ENCODE results near the gene CNOT2. TPM values are rescaled to one million over a fixed set of nuclear protein-coding genes. Genes with fewer than 3 reads are reported as not detected.

Gene CNOT2
- total RNA-seq, 2 donors from 2014 or later: 76.8 to 87.3 TPM

DNA sequence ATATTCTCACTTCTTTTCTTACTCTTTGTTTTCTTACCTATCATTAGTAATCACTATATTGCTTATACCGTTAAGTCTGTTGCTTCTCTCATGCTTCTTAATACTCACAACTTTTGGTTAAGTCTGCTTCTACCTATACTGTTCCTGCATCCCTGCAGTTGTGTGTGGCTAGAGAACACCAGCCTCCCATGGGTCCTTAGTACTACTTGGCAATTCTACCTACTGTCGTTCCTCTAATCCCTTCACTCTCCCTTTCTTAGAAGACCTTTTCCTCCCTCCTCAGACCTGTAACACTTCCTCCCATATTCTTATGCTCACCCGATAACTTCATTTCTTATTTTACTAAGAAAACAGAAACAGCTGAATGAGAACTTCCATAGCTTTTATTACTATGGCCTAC lies 29.3 kb downstream of the CNOT2 start:
- TF ChIP-seq, protein P1, sequence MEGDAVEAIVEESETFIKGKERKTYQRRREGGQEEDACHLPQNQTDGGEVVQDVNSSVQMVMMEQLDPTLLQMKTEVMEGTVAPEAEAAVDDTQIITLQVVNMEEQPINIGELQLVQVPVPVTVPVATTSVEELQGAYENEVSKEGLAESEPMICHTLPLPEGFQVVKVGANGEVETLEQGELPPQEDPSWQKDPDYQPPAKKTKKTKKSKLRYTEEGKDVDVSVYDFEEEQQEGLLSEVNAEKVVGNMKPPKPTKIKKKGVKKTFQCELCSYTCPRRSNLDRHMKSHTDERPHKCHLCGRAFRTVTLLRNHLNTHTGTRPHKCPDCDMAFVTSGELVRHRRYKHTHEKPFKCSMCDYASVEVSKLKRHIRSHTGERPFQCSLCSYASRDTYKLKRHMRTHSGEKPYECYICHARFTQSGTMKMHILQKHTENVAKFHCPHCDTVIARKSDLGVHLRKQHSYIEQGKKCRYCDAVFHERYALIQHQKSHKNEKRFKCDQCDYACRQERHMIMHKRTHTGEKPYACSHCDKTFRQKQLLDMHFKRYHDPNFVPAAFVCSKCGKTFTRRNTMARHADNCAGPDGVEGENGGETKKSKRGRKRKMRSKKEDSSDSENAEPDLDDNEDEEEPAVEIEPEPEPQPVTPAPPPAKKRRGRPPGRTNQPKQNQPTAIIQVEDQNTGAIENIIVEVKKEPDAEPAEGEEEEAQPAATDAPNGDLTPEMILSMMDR (IDR thresholded peaks at IDR 0.05): no peak
- no peak for TF ChIP-seq POLR2A (IDR thresholded peaks at IDR 0.05)
- DNase-seq (no peak), ATAC-seq (no peak)
- WGBS, 2 donors: 93 to 94% methylated on average over 3 of the region's 3 CpGs
- peaks cover 42% of the 10 kb centered on the region for H3K4me1 ChIP-seq
- H3K9me3 ChIP-seq: no peaks in the 10 kb centered on the region
- H3K27me3 ChIP-seq: no peaks in the 10 kb centered on the region
- no peak overlapping the region for H3K4me3 ChIP-seq
- intact Hi-C loops (cut with DNase I): no loop called here
- H3K27ac ChIP-seq: no peak overlapping the region
- H3K36me3 ChIP-seq (replicated peaks in 1 of 2; ENCODE audit: insufficient read depth in 1 of 2, low read depth in 2 of 2): no peaks in the 10 kb centered on the region

DNA sequence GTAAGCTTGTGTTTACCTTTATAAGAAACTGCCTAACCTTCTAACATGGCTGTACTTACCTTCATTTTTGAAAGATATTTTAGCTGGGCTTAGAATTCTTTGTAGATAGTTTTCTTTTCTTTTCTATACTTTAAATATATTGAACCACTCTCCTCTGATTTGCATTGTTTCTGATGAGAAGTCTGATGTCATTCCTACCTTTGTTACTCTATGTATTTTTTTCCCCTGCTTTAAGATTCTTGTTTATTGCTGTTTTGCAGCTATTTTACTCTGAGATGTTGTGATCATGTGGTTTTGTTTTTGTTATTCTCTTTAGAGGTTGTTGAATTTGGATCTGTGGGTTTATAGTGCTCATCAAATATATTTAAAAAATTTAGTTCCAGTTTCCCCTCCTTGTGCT lies 31.8 kb downstream of the CNOT2 start:
- TF ChIP-seq POLR2A (IDR thresholded peaks at IDR 0.05): no peak
- TF ChIP-seq, protein P1 (IDR thresholded peaks at IDR 0.05): no peak
- Histone ChIP-seq H3K27ac (no peak overlapping the region), H3K4me1 (peaks cover 28% of the 10 kb centered on the region), H3K36me3 (replicated peaks in 1 of 2; ENCODE audit: insufficient read depth in 1 of 2, low read depth in 2 of 2) (no peaks in the 10 kb centered on the region), H3K9me3 (no peaks in the 10 kb centered on the region), H3K4me3 (no peak overlapping the region), H3K27me3 (no peaks in the 10 kb centered on the region)
- DNase-seq: no peak
- intact Hi-C loops (cut with DNase I): no loop called here
- ATAC-seq: no peak

DNA sequence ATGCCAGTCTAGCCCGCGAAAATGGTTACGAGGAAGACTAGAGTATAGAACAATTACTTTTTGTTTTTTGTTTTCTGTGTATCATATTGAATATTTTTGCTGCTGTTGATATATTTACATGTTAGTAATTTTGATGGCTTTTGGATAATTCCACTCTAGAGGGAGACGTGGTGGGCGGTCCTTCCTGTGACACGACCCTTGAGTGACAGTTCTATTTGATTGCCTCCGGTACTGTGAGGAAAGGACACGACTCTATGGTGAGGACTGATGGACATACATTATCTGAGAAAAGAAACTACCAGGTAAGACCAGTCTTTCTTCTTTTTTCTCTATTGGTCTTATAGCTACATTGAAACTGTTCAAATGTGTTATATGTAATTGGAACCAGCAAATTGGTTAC lies 34.7 kb downstream of the CNOT2 start:
- Histone ChIP-seq H3K4me3 (no peak overlapping the region), H3K27ac (no peak overlapping the region), H3K9me3 (no peaks in the 10 kb centered on the region), H3K36me3 (replicated peaks in 1 of 2; ENCODE audit: insufficient read depth in 1 of 2, low read depth in 2 of 2) (no peaks in the 10 kb centered on the region), H3K27me3 (no peaks in the 10 kb centered on the region), H3K4me1 (peaks cover 1% of the 10 kb centered on the region)
- 90 to 92% methylated on average over 8 of the region's 8 CpGs for WGBS, 2 donors
- intact Hi-C loops (cut with DNase I): no loop called here
- DNase-seq: no peak
- no peak for ATAC-seq
- TF ChIP-seq, protein P1 (IDR thresholded peaks at IDR 0.05): no peak
- no peak for TF ChIP-seq POLR2A (IDR thresholded peaks at IDR 0.05)

DNA sequence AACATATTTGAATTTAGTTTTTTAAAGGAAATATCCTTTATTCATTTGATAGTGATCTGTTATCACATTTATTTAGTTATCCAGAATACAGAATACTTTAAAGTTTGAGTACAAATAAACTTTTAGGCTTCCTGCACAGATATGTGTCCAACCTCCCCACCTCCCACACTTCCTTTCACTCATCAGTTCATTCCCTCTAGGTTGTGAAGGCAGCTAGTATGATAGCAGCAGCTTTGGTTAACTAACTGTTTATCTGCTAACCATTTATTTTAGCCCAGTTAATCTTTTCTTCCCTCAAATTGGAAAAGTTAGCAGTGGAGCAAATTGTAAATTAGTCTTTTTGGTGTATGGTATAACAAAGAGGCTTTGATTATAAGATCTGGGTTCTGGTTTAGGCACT lies 35.7 kb downstream of the CNOT2 start:
- H3K27ac ChIP-seq: no peak overlapping the region
- no peak for TF ChIP-seq POLR2A (IDR thresholded peaks at IDR 0.05)
- TF ChIP-seq, protein P1 (IDR thresholded peaks at IDR 0.05): no peak
- H3K9me3 ChIP-seq: no peaks in the 10 kb centered on the region
- no peak overlapping the region for H3K4me3 ChIP-seq
- no peak for DNase-seq
- intact Hi-C loops (cut with DNase I): no loop called here
- no peak for ATAC-seq
- no peaks in the 10 kb centered on the region for H3K4me1 ChIP-seq
- no peaks in the 10 kb centered on the region for H3K27me3 ChIP-seq
- no peaks in the 10 kb centered on the region for H3K36me3 ChIP-seq (replicated peaks in 1 of 2; ENCODE audit: insufficient read depth in 1 of 2, low read depth in 2 of 2)

DNA sequence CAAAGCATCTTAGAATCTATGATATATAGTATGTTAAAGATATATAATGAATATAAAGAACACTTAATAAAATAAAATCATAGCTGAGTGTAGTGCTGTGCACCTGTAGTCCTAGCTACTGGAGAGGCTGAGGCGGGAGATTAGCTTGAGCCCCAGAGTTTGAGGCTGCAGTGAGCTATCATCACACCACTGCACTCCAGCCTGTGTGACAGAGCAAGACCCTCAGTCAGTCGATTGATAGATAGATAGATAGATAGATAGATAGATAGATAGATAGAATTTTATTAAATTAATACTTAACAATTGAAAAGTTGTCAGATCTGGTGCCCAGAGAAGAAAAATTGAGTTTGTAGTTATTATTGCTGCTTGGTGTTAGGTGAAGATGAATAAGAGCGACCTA lies 40.0 kb downstream of the CNOT2 start:
- no peaks in the 10 kb centered on the region for H3K27me3 ChIP-seq
- TF ChIP-seq POLR2A (IDR thresholded peaks at IDR 0.05): no peak
- TF ChIP-seq, protein P1 (IDR thresholded peaks at IDR 0.05): no peak
- no peak overlapping the region for H3K4me3 ChIP-seq
- ATAC-seq (no peak), DNase-seq (no peak)
- intact Hi-C loops (cut with DNase I): no loop called here
- no peaks in the 10 kb centered on the region for H3K36me3 ChIP-seq (replicated peaks in 1 of 2; ENCODE audit: insufficient read depth in 1 of 2, low read depth in 2 of 2)
- no peak overlapping the region for H3K27ac ChIP-seq
- 90 to 95% methylated on average over 3 of the region's 3 CpGs for whole genome bisulfite sequencing, 2 donors
- no peaks in the 10 kb centered on the region for H3K4me1 ChIP-seq
- no peaks in the 10 kb centered on the region for H3K9me3 ChIP-seq
